ENCODE results near the gene SLC23A1. TPM values are rescaled to one million over a fixed set of nuclear protein-coding genes. Genes with fewer than 3 reads are reported as not detected.

The SLC23A1 gene
- total RNA-seq, 1 donor from 2014 or later = not detected

GRCh38 chr5:139415869-139416268, 32.8 kb upstream of the SLC23A1 start:
- no peaks in the 10 kb centered on the region for H3K9me3 Mint-ChIP-seq (ENCODE audit: low read depth)
- H3K4me1 Mint-ChIP-seq (ENCODE audit: low read depth) = peaks cover 8% of the 10 kb centered on the region
- no peak overlapping the region for H3K4me3 Mint-ChIP-seq (ENCODE audit: unreplicated experiment)
- DNase-seq (ENCODE audit: low spot score) = no peak
- TF ChIP-seq CTCF (IDR thresholded peaks at IDR 0.05) = no peak
- no peaks in the 10 kb centered on the region for H3K27me3 Mint-ChIP-seq (ENCODE audit: low read depth)
- no peak overlapping the region for H3K27ac Mint-ChIP-seq (ENCODE audit: unreplicated experiment)
- peaks cover 19% of the 10 kb centered on the region for H3K36me3 Mint-ChIP-seq (ENCODE audit: low read depth)

- H3K27ac Mint-ChIP-seq (ENCODE audit: unreplicated experiment) = no peak overlapping the region
- no peaks in the 10 kb centered on the region for H3K9me3 Mint-ChIP-seq (ENCODE audit: low read depth)
- peaks cover 17% of the 10 kb centered on the region for H3K36me3 Mint-ChIP-seq (ENCODE audit: low read depth)
- H3K4me3 Mint-ChIP-seq (ENCODE audit: unreplicated experiment) = no peak overlapping the region
- no peaks in the 10 kb centered on the region for H3K27me3 Mint-ChIP-seq (ENCODE audit: low read depth)
- no peak for DNase-seq (ENCODE audit: low spot score)
- H3K4me1 Mint-ChIP-seq (ENCODE audit: low read depth) = peaks cover 8% of the 10 kb centered on the region
- no peak for TF ChIP-seq CTCF (IDR thresholded peaks at IDR 0.05)
Measured at GRCh38 chr5:139415221-139415861, 32.2 kb upstream of the SLC23A1 start.

GRCh38 chr5:139414581-139415130, 31.6 kb upstream of the SLC23A1 start:
- no peak for TF ChIP-seq CTCF (IDR thresholded peaks at IDR 0.05)
- peaks cover 14% of the 10 kb centered on the region for H3K36me3 Mint-ChIP-seq (ENCODE audit: low read depth)
- no peak overlapping the region for H3K27ac Mint-ChIP-seq (ENCODE audit: unreplicated experiment)
- H3K27me3 Mint-ChIP-seq (ENCODE audit: low read depth) = no peaks in the 10 kb centered on the region
- H3K4me1 Mint-ChIP-seq (ENCODE audit: low read depth) = peaks cover 8% of the 10 kb centered on the region
- no peak overlapping the region for H3K4me3 Mint-ChIP-seq (ENCODE audit: unreplicated experiment)
- no peaks in the 10 kb centered on the region for H3K9me3 Mint-ChIP-seq (ENCODE audit: low read depth)
- no peak for DNase-seq (ENCODE audit: low spot score)

GRCh38 chr5:139413963-139414362, 30.9 kb upstream of the SLC23A1 start:
- Mint-ChIP-seq H3K9me3 (ENCODE audit: low read depth) (no peaks in the 10 kb centered on the region), H3K36me3 (ENCODE audit: low read depth) (peaks cover 10% of the 10 kb centered on the region), H3K27me3 (ENCODE audit: low read depth) (no peaks in the 10 kb centered on the region), H3K4me1 (ENCODE audit: low read depth) (peaks cover 8% of the 10 kb centered on the region), H3K4me3 (ENCODE audit: unreplicated experiment) (no peak overlapping the region), H3K27ac (ENCODE audit: unreplicated experiment) (no peak overlapping the region)
- DNase-seq (ENCODE audit: low spot score) = no peak
- no peak for TF ChIP-seq CTCF (IDR thresholded peaks at IDR 0.05)

GRCh38 chr5:139413153-139413552, 30.1 kb upstream of the SLC23A1 start:
- Mint-ChIP-seq H3K9me3 (ENCODE audit: low read depth) (no peaks in the 10 kb centered on the region), H3K36me3 (ENCODE audit: low read depth) (peaks cover 10% of the 10 kb centered on the region), H3K4me3 (ENCODE audit: unreplicated experiment) (no peak overlapping the region), H3K4me1 (ENCODE audit: low read depth) (peaks cover 8% of the 10 kb centered on the region), H3K27me3 (ENCODE audit: low read depth) (no peaks in the 10 kb centered on the region), H3K27ac (ENCODE audit: unreplicated experiment) (no peak overlapping the region)
- no peak for TF ChIP-seq CTCF (IDR thresholded peaks at IDR 0.05)
- no peak for DNase-seq (ENCODE audit: low spot score)

Data from chondrocyte (in vitro differentiated cells).